NCI-H446 treated with DMSO at 0.1 percent for 48 hours (cell line): ENCODE measurements around the gene ADGRB3.
"Not testable (repeated sequence)": the region's sequence is repeated elsewhere in the genome, so short reads cannot be mapped to it uniquely, and the experiment has no call there.

Experiments used
- DNase-seq: peaks from one replicate; lab custom pipeline; 2025; lab: John Stamatoyannopoulos, UW

ADGRB3 gene

DNA sequence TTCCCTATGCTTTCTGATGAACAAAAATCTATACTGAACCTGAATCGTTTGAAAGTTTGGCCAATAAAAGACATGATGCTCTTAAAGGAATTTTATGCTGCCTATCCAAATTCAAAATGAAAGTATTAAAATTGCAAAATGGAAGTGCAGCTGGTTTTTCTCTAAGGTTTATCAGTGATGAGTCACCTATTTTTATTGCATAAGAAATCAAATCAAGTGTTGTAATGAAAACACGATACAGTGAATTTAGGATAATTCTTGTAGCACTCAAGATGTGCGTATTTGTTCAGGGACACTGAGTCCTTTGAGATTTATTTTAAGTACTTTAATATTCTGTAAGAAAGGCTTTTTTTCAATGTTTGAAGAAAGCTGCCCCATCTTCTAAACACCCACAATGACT is 409.5 kb downstream of the ADGRB3 start:
- DNase-seq: no peak

DNA sequence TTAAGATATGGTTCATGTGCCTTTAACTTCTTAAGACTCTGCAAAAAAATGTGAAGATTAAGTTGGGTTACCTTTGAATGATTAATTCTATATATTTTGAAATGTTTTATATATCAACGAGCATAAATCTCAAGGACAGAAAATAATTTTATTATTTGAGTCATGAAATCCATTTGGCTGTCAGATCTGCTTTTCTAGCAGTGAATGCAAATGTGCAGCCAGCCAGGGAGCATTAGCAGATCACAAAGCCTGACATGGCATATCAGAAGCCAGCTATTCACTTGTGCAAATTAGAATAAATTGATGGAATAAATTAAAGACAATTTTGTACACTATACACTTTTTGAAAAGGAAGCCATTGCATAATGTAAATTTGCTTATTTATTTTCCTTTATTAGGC is 424.3 kb downstream of the ADGRB3 start:
- DNase-seq: no peak

DNA sequence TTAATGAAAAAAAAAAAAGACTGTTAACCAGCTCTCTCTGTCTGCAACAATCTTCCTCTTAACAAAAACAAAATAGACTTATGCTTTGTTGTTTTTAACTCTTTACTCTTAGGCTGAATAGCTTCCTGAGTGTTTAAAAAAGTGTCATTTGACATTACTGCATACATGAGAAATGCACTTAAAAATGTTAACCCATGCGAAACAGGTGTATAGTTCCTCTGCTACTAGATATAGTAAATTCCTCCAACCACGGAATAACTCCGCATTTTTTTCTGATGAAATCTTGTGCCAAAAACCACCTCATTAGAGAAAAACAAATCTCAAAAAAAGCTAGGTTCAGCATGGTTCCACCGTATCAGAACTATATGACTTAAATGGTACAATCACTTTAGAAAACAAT is 426.0 kb downstream of the ADGRB3 start:
- no peak for DNase-seq

DNA sequence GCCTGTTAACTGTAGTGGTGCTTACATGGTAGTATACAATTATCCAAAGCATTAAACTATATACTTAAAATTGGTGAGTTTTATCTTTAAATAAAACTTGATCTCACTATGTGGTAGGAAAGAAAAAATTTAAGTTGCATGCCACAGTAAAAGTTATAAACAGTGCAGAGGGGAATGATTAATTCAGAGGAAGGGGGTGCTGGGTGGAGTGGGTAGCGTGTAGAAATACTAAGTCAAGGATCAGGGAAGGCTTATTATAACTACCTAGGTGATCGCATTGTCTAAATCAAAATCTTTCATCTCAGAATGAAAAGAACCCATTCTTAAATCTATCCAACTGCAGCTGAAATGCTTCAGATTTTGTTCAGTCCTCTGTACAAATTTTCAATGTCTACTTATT is 428.3 kb downstream of the ADGRB3 start:
- no peak for DNase-seq

DNA sequence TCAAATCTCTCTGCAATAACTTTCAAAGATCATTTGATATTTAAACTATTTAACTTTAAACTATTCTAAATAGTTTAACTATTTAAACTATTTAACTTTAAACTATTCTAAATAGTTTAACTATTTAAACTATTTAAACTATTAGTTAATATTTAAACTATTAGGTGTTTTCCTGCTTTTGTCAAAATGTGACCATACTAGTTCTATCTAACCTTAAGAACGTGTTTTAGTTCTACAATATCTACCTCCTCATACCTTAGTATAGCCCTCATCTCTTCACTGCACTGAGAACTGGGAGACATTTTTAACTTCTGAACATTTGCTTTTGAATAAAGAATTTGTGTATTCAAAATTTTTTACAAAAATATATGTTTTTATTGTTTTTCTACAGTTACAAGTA is 429.1 kb downstream of the ADGRB3 start:
- DNase-seq: no peak

DNA sequence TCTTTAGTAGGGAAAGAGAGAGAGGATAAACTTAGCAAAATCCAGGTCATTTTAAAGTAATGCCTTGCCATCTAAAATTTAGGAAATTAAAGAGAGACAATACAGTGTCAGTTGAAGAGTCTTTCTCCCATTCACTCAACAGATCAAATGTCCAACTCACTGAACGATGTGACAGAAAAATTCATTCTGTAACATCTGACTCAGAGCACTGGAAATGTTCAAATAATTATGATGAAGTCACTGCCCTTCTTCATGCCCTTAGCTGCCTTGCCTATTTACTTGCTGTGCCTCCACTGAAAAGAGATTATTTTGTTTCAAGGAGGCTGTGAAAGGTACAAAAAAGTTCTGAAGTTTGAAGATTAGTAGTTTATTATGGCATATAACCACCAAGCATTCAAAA is 434.8 kb downstream of the ADGRB3 start:
- DNase-seq: no peak

DNA sequence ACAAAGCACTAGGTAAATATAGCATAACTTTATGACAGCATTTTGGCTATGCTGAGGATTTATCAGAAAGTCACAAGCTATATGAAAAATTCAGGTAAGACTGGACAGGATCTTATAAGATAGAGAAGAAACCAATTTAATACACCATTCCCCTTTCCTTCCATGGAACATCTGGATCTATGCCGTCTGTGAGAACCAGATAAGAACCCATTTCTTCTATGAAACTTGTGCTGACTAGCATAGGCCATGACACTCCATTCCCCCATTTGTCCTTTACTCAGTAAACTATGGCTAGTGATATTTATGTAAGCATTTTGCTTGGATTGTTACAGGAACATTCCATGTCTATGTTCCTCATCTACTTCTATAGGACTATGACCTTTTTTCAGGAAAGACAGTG is 437.7 kb downstream of the ADGRB3 start:
- DNase-seq: no peak

DNA sequence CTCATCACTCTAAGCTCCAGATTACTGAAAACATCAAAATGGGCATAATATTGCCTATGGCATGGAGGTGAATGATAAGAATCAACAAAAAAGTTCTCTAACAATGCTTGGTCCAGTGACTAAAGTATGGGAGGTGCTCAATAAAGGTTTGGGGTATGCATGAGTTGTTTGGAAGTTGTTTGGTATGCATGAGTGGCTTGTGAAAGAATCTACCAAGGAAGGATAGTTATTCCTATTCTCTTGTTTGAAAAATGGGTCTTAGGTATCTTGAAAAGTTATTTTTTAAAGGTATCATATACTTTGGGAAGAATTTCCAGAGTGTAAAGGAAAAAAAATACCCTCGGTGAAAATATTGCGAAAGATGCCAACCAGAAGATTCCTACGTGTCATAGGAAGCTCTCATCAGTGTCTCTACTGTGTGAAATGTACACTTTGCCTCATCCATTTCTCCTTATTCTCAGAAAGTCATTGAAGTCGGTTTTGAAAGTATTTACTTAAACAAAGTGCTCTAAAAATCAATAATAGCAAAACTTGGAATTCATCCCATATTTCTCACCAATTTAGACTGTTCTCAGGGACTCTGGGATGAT is 449.8 kb downstream of the ADGRB3 start:
- no peak for DNase-seq

DNA sequence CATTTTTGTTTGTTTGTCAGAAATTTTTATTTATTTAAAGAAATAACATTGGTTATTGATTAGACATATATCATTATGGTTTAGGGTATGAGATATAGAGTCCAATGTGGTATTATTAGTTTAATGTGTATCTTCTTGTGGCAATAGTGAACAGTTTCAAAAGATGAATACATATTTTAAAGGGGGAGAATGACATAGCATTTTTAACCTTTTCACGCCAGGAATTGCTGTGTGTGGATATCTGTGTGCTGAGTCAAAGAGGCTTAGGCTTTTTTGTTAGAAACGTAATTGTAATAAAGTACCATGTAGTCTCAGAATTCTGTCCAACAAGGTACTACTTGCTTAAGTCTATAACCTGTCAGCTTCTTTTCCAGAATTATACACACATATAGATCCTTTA is 451.6 kb downstream of the ADGRB3 start:
- DNase-seq: no peak

DNA sequence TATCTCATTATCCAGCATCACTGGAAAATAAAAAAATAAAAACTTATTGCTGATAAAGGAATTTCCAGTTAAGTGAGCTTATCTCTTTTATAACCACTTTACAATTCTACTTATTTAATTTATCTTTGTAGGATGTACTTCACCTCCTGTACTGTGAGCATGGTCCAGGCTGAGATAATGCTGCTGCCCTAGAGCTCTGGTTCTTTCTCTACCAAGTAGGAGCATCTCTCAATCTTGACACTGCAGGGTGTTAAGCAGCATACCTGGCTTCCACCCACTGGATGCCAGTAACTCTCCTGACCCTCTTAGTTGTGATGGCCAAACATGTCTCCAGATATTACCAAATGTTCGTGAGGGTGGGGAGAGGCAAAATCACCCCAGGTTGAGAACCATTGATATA is 454.5 kb downstream of the ADGRB3 start:
- no peak for DNase-seq

DNA sequence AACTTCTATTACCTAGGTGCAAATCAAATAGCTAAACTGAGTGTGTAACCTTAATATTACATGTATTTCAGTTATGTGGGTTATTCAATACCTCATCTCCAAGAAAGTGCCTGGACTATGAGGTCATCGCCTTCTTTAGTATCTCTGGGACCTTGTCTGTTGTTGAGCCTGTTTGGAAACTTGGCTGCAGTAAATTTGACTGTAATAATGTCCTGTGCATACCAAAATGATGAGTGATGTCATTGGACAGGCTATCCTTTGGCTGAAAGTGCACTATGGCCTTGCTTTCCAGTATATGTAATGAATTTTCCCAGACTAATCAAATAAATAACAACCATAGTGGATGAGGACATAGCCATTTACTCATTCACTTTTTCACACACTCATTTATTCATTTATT is 455.1 kb downstream of the ADGRB3 start:
- no peak for DNase-seq

DNA sequence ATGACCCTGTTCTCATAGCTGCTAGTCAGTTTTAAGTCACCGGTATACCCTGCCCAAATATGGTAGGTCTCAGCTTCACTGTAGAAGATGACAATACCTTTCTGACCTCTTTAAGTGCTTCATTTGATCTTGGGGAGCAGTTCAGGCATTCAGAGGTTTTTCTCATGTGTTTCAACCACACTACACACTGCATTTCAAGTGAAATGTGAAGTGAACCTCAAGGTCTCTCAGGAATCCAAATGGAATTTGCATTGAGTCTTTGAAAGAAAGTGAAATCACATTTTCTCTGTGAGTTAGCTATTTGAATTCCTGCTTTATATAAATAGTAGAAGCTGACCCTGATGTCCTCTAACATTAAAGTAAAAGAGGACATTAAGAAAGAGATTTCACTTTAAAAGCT is 461.6 kb downstream of the ADGRB3 start:
- DNase-seq: no peak

DNA sequence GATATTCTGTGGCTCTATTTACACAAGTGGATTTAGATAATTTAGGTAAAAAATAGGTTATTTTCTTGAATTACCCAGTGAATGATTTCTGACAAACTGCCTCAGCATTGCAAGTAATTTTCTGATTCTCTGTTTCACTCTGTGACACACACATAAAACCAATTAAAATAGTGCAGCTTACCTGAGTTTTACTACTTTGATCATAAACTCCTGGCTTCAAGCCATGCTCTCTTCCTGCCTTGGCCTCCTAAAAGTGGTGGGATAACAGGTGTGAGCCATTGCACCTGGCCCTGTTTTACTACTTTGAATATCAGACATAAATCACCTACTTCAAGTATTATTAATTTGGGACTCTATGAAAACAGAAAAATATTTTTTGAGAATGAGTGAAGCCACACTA is 462.9 kb downstream of the ADGRB3 start:
- no peak for DNase-seq

DNA sequence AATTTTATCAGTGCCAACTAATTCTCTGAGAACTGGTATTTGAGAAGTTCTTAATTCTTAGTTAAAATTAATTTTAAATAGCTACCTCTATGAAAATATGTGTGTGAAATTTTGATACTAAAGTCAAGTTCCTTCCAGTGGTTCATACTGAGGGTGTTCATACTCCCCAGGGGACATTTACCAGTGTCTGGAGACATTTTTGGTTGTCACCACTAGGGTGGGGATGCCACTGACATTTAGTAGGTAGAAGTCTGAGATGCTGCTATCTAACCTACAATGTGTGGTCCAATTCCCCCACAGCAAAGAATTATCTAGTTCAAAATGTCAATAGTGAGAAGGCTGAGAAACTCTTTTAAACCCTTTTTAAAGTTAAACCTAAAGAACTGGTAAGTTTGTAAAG is 463.8 kb downstream of the ADGRB3 start:
- DNase-seq: no peak

DNA sequence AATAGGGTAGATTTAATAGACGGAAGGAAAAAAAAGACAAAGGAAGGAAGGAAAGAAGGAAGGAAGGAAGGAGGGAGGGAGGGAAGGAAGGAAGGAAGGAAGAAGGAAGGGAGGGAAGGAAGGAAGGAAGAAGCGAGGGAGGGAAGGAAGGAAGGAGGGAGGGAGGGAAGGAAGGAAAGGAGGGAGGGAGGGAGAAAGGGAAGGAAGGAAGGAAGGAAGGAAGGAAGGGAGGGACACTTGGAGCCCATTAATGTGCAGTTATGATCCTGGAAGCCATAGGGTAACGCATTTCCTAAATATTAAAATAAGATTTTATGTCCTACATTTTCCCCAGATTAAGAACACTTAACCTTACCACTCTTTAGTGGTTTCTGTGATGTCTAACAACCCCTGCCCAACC is 465.7 kb downstream of the ADGRB3 start:
- no peak for DNase-seq

DNA sequence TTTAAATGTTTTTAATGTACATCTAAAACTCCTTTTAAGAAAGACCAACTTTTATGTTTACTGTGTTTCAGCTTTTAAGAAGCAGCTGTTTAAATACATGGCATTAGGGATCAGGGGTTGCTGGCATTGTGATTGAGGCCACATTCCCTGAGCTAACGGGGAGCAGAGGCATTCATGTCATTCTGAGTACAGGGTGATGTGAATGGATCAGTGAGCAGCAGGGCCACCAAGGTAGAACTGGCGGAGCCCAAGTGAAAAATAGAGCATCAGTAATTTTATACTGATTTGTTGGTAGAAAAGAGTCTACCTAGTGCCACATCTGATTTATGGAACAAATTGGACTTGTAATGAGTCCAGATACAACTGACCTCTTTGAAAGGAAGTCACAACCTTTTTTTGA is 467.3 kb downstream of the ADGRB3 start:
- no peak for DNase-seq

DNA sequence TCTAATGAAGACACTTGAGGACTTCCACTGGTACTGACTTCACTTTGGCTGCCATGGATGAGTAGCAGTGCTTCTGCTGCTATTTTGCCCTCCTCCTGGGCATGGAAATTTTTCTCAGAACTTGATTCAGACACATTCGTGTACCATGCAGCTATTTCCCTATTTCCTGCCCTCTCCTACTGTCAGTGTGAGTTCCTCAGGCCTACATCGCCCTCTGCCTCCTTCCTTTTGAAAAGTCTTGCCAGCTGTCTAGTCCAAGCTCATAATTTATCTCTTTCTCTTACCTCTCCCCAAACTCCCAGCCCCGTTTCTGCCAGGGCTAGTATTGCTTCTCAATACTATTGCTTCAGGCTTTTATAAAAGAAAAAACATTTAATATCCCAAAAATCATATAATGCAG is 470.2 kb downstream of the ADGRB3 start:
- DNase-seq: no peak

DNA sequence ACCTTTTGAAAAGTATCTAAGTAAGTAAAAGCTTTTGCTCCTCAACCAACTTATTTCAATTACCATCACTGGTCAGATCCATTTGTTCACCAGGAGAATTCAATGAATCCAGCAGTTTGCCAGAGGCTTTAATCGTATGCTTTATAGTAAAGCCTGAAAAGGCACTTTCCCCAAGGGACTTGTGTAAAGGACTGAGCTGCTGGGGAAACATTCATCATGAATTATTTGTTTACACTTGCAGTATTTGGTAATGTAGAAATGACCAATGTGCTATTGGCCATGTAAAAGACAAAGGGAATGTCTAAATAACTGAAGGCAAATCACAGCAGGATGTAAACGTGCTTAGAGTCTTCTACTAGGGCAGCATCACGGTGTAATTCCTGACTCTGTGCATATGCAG is 471.4 kb downstream of the ADGRB3 start:
- DNase-seq: no peak

DNA sequence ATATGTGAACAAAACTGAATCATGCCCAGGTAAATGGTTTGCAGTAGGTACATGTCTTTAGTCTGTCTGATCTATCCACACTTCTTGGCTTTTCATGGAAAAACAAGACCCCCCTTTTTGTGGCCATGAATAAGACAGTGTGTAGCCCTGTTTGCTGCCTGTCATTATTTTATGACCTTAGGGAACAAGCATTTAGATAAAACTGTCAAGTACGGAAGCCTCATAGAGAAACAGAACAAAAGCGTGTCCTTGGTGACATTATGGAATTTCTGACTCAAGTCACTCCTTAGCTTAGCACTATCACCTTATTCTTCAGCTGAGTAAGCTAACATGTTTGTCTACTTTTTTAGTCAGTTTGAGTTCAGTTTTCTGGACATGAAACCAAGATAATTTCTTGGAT is 476.2 kb downstream of the ADGRB3 start:
- DNase-seq: no peak

DNA sequence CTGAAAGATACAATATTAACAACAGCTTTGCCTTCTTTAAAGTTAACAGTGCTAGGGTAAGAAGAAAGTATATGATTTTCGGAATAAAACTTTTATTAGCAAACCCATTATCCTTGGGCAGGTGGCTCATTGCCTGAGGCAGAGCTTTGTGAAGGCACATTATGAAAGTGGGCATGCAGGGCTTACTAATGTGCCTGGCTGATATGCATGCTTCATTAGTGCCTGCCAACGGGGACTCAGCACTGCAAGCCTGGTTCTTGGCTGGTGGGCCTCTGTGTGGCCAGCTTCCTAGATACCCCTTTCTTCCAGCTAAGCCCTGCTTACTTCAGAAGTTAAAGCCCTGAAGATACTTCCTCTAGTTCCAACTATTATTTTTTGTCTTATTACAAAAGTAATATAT is 481.6 kb downstream of the ADGRB3 start:
- no peak for DNase-seq

DNA sequence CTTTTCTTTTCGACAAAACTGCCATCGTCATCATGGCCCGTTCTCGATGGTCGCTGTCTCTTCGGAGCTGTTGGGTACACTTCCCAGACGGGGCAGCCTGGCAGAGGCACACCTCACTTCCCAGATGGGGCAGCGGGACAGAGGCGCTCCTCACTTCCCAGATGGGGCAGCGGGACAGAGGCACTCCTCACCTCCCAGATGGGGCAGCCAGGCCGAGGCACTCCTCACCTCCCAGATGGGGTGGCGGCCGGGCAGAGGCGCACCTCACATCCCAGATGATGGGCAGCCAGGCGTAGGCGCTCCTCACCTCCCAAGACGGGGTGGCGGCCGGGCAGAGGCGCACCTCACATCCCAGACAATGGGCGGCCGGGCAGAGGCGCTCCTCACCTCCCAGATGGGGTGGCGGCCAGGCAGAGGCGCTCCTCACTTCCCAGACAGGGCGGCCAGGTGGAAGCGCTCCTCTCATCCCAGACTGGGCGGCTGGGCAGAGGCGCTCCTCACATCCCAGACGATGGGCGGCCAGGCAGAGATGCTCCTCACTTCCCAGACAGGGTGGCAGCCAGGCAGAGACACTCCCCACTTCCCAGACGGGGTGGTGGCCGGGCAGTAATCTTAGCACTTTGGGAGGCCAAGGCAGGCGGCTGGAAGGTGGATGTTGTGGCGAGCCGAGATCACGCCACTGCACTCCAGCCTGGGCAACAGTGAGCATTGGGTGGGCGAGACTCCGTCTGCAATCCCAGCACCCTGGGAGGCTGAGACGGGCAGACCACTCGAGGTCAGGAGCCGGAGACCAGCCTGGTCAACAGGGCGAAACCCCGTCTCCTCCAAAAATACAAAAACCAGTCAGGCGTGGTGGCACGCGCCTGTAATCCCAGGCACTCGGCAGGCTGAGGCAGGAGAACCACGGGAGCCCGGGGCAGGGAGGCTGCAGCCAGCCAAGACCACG is 486.7 kb downstream of the ADGRB3 start:
- not testable (repeated sequence) for DNase-seq

DNA sequence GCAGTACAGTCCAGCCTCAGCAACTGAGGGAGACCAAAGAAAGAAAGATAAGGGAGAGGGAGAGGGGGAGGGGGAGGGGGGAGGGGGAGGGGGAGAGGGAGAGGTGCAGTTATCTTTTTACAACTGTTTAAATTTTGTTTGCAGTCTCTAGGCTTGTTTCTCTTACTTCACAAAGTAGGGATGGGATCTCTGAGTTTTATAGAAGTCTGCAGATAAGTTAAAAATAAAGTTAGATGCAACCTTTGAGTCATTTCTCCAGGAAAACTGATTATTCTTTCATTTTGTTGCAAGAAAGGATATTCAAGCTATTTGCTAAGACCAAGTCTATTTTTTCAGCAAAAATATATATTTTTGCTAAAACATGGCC is 487.3 kb downstream of the ADGRB3 start:
- DNase-seq: no peak

DNA sequence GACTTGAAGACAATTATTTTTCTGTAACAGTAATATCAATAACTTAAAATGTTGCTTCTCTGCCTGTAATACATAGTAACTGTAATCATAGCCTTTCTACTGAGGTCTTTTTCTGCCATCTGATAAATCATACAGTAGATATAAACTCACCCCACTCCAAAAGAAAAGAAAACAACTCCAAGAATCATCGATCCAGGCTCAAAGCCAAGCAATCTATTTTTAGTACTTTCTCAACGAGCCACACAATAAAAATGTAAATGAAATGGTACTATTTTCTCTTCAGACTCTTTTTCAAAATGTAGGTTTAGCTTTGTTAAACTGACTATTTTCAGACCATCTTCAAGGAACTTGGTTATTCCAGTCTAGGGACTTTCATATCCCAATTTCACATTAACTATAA is 493.3 kb downstream of the ADGRB3 start:
- no peak for DNase-seq

DNA sequence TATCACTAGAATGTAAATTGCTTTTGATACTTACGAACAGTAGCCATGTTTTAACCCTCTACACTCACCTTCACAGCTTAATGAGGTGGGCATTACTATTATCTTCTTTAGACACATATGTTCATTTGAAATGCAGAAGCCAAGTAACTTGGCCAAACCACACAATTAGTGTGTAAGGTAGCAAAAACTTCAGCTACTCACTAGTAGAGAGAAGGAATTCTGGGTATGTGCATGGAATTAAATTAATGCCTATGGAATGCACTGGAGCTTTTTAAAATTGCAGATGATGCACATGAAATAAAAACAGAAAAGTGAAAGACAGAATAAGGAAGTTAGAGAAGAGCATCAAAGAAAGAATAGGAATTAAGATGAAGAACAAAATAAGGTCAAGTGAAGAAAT is 494.0 kb downstream of the ADGRB3 start:
- DNase-seq: no peak
